HG02884 (cell line): ENCODE results near the gene SUSD6.
A peak's percentile ranks its signal among the peaks of the same experiment; 100 is the strongest.
"Not testable (repeated sequence)": the region's sequence is repeated elsewhere in the genome, so short reads cannot be mapped to it uniquely, and the experiment has no call there.

Experiments
- ATAC-seq: cut with Tn5 transposase; IDR thresholded peaks from one replicate; pipeline ENCODE4 v1.9.1; 2021; ENCODE audit warnings: mild to moderate bottlenecking, moderate library complexity; ENCODE audit not compliant: unreplicated experiment

The SUSD6 gene

GRCh38 chr14:69587389-69587788, 24.0 kb upstream of the SUSD6 start:
- ATAC-seq, result no peak

- no peak for ATAC-seq
Observed at GRCh38 chr14:69591317-69591716, 20.1 kb upstream of the SUSD6 start.

- no peak for ATAC-seq
Observed at GRCh38 chr14:69593018-69593677, 18.2 kb upstream of the SUSD6 start.

- ATAC-seq, result no peak
Observed at GRCh38 chr14:69594846-69595245, 16.6 kb upstream of the SUSD6 start.

- no peak for ATAC-seq
Observed at GRCh38 chr14:69595336-69595735, 16.1 kb upstream of the SUSD6 start.

GRCh38 chr14:69599431-69599830, 12.0 kb upstream of the SUSD6 start:
- not testable (repeated sequence) for ATAC-seq

- no peak for ATAC-seq
Observed at GRCh38 chr14:69600304-69600891, 11.0 kb upstream of the SUSD6 start.

- ATAC-seq, result no peak
Observed at GRCh38 chr14:69605738-69606137, 5.7 kb upstream of the SUSD6 start.

GRCh38 chr14:69606258-69607184, 4.9 kb upstream of the SUSD6 start:
- no peak for ATAC-seq

- no peak for ATAC-seq
Observed at GRCh38 chr14:69610020-69610873, 1.1 kb upstream of the SUSD6 start.

- no peak for ATAC-seq
Observed at GRCh38 chr14:69610874-69611171, 573 bp upstream of the SUSD6 start.

GRCh38 chr14:69612014-69612782, 802 bp downstream of the SUSD6 start:
- no peak for ATAC-seq

- ATAC-seq, result no peak
Observed at GRCh38 chr14:69612783-69613130, 1.4 kb downstream of the SUSD6 start.

GRCh38 chr14:69613312-69614073, 2.1 kb downstream of the SUSD6 start:
- ATAC-seq, result no peak

GRCh38 chr14:69614592-69614991, 3.2 kb downstream of the SUSD6 start:
- ATAC-seq, result no peak

- no peak for ATAC-seq
Observed at GRCh38 chr14:69615121-69615495, 3.7 kb downstream of the SUSD6 start.

GRCh38 chr14:69615496-69616407, 4.4 kb downstream of the SUSD6 start:
- peak; percentile 51 for ATAC-seq

GRCh38 chr14:69616408-69616773, 5.0 kb downstream of the SUSD6 start:
- no peak for ATAC-seq

GRCh38 chr14:69617796-69618195, 6.4 kb downstream of the SUSD6 start:
- ATAC-seq, result no peak
